Thyroid gland (tissue), 4 donors: Measurements from ENCODE around the gene MDM2. TPM values are rescaled to one million over a fixed set of nuclear protein-coding genes. Genes with fewer than 3 reads are reported as not detected.

Source experiments
- DNase-seq, 2 donors: peaks; one replicate each; pipeline ENCODE4 v3.0.0-alpha.2; 2019
- H3K27ac ChIP-seq, 3 donors: fragments of 200-600 bp; sonication (generic); 1 replicate in 2 of 3; 2 replicates in 1 of 3; pipeline ENCODE4 v1.5.1; 2016 to 2019; ENCODE audit warnings: mild to moderate bottlenecking in 1 of 3, moderate library complexity in 1 of 3
- H3K27me3 ChIP-seq: fragments of 200-600 bp; sonication (generic); one replicate; pipeline ENCODE4 v1.5.1; 2019
- H3K36me3 ChIP-seq, 2 donors: fragments of 200-600 bp; sonication (generic); one replicate each; pipeline ENCODE4 v1.5.1; 2016 to 2019
- H3K4me1 ChIP-seq, 2 donors: fragments of 200-600 bp; sonication (generic); one replicate each; pipeline ENCODE4 v1.5.1; 2017 to 2019
- H3K4me3 ChIP-seq, 3 donors: fragments of 200-600 bp; sonication (generic); replicated peaks in 1 of 3; 1 replicate in 2 of 3; 2 replicates in 1 of 3; pipeline ENCODE4 v1.5.1; 2016; ENCODE audit warnings: mild to moderate bottlenecking in 1 of 3
- H3K9me3 ChIP-seq: fragments of 200-600 bp; sonication (generic); one replicate; pipeline ENCODE4 v1.5.1; 2017
- POLR2A ChIP-seq, 2 donors: fragments of 450-650 bp; IDR thresholded peaks; one replicate each; pipeline ENCODE4 v1.6.1; 2017; ENCODE audit warnings: antibody characterized with exemption in 2 of 2, mild to moderate bottlenecking in 2 of 2, moderate library complexity in 1 of 2
- WGBS, 2 donors: methylation state at CpG; one replicate each; pipeline ENCODE4 v1.1.5; 2017; 5-methylcytosine and 5-hydroxymethylcytosine counted together
- intact Hi-C: fragments of 100-400 bp; cut with DNase I; formaldehyde crosslinking; loops from one replicate; pipeline ENCODE4 v1.15.1; 2023
- total RNA-seq, 4 donors: library from RNA; depleted of rRNA; stranded (reverse); fragments of >200 nt; gene quantifications; one replicate each; pipeline ENCODE4 v1.2.3, GENCODE V29; 2016
- TF ChIP-seq, protein P1 (sequence below), 6 experiments: fragments of 200-600 bp in 3 of 6; fragments of 450-650 bp in 3 of 6; sonication (generic) in 3 of 6; IDR thresholded peaks; one replicate each; pipeline ENCODE4 v1.5.1; 2016 to 2019; ENCODE audit warnings: antibody characterized with exemption in 6 of 6, mild to moderate bottlenecking in 2 of 6, inconsistent platforms in 1 of 6, moderate library complexity in 1 of 6

The MDM2 gene
- total RNA-seq, 4 donors from 2014 or later, result 56.7 to 124 (median 91.6) TPM

DNA sequence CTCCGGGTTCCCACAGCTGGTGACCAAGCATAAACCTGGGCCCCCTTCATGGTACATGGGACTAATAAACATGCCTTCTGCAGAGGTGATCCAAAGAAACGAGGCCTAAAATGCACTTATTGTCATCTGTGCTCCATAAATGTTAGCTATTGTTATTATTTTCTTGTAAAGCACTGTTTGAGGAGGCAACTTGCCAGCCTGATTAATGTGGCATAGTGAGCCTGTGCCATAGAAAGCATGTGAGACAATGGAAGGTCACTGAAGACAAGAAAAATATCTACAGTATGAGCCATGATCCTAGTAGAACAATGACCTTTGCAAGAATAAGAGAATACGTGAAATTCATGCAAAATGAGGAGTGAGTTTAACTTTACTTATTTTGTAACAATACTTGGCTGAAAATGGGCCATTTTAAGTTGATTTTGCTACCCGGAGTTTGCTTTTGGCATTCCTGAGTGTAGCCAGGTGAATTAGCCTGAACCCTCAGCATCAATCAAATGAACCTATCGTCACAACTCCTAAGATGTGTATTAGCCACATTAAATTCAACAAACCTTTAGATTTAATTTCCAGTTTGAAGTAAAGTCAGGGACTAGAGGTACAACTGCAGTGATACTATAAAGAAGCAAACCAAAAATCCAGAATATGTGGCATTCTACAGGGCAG is 72.8 kb downstream of the MDM2 start:
- Histone ChIP-seq H3K27ac (no peak overlapping the region), H3K36me3 (no peaks in the 10 kb centered on the region), H3K27me3 (no peaks in the 10 kb centered on the region), H3K4me3 (no peak overlapping the region), H3K4me1 (peaks cover 0 to 8% of the 10 kb centered on the region in 2 donors), H3K9me3 (no peaks in the 10 kb centered on the region)
- TF ChIP-seq POLR2A (IDR thresholded peaks at IDR 0.05), result no peak
- TF ChIP-seq, protein P1, sequence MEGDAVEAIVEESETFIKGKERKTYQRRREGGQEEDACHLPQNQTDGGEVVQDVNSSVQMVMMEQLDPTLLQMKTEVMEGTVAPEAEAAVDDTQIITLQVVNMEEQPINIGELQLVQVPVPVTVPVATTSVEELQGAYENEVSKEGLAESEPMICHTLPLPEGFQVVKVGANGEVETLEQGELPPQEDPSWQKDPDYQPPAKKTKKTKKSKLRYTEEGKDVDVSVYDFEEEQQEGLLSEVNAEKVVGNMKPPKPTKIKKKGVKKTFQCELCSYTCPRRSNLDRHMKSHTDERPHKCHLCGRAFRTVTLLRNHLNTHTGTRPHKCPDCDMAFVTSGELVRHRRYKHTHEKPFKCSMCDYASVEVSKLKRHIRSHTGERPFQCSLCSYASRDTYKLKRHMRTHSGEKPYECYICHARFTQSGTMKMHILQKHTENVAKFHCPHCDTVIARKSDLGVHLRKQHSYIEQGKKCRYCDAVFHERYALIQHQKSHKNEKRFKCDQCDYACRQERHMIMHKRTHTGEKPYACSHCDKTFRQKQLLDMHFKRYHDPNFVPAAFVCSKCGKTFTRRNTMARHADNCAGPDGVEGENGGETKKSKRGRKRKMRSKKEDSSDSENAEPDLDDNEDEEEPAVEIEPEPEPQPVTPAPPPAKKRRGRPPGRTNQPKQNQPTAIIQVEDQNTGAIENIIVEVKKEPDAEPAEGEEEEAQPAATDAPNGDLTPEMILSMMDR (IDR thresholded peaks at IDR 0.05), result no peak
- no peak for DNase-seq
- 49 to 65% methylated on average over 5 of the region's 5 CpGs for WGBS, 2 donors
- intact Hi-C loops, result no loop called here

DNA sequence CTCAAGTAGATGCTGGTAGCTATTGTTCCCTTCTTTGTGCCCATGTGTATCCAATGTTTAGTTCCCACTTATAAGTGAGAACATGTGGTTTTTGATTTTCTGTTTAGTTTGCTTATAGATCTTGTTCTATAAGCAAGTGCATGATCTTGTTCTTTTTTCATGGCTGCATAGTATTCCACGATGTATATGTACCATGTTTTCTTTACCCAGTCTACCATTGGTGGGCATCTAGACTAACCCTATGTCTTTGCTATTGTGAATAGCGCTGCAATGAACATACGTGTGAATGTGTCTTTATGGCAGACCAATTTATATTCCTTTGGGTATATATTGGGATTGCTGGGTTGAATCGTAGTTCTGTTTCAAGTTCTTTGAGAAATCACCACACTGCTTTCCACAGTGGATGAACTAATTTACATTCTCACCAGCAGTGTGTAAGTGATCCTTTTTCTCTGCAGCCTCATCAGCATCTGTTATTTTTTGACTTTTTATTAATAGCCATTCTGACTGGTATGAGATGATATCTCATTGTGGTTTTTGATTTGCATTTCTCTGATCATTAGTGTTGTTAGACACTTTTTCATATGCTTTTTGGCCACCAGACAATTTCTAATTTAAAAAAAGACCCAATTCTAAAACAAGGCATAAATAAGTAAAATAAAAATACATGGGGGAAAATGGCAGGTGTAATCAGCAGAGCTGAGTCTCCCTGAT is 74.4 kb downstream of the MDM2 start:
- H3K27ac ChIP-seq, result no peak overlapping the region
- TF ChIP-seq POLR2A (IDR thresholded peaks at IDR 0.05), result no peak
- TF ChIP-seq, protein P1 (IDR thresholded peaks at IDR 0.05), result no peak
- intact Hi-C loops, result no loop called here
- H3K36me3 ChIP-seq, result no peaks in the 10 kb centered on the region
- no peaks in the 10 kb centered on the region for H3K9me3 ChIP-seq
- peaks cover 0 to 8% of the 10 kb centered on the region in 2 donors for H3K4me1 ChIP-seq
- H3K4me3 ChIP-seq, result no peak overlapping the region
- no peaks in the 10 kb centered on the region for H3K27me3 ChIP-seq
- no peak for DNase-seq
- WGBS, 2 donors, result 97% methylated on average over 4 of the region's 4 CpGs

DNA sequence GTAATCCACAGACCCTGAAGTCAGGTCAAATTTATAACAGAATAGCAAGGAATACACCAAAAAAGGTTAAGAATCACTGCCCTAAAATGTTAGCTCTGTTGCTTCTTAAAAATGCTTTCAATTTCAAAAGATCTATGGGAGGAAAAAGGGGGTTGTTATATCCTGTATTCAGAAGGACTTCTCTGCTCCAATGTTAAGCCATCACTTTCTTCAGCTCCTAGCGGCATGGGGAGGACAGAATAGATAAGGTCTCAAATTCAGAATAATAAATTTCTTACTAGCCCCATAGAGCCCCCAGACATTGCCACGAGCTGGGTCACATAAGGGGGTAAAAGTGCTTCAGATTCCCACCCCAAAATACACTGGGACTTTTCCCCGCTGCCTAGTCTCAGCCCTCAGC is 75.2 kb downstream of the MDM2 start:
- H3K27ac ChIP-seq, result no peak overlapping the region
- DNase-seq, result no peak
- no peaks in the 10 kb centered on the region for H3K27me3 ChIP-seq
- H3K36me3 ChIP-seq, result no peaks in the 10 kb centered on the region
- H3K4me1 ChIP-seq, result peaks cover 0 to 8% of the 10 kb centered on the region in 2 donors
- WGBS, 2 donors, result 93 to 96% methylated on average over 3 of the region's 3 CpGs
- TF ChIP-seq, protein P1 (IDR thresholded peaks at IDR 0.05), result no peak
- TF ChIP-seq POLR2A (IDR thresholded peaks at IDR 0.05), result no peak
- H3K4me3 ChIP-seq, result no peak overlapping the region
- intact Hi-C loops, result no loop called here
- no peaks in the 10 kb centered on the region for H3K9me3 ChIP-seq

DNA sequence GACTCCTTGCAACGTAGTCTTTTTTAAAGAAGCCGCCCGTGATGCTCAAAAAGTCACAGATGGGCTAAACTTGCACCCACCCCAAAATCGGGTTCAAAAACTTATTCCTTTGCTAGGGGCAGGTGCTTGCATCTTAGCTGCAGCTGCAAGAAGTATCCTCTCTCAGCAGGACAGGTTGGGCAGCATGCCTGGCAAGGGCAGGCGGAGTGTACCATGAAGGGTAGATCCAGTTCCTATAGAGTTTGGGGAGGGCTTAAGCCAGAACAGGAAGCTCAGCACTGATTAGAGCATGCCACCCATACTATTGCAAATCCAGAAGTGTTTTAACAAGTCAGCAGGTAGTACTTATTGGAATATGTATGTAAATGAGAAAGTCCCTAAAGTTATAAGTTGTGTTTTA is 76.3 kb downstream of the MDM2 start:
- DNase-seq, result no peak
- H3K36me3 ChIP-seq, result no peaks in the 10 kb centered on the region
- peaks cover 0 to 13% of the 10 kb centered on the region in 2 donors for H3K4me1 ChIP-seq
- no peak overlapping the region for H3K27ac ChIP-seq
- no peaks in the 10 kb centered on the region for H3K9me3 ChIP-seq
- WGBS, 2 donors, result 95 to 98% methylated on average over 5 of the region's 5 CpGs
- no peak overlapping the region for H3K4me3 ChIP-seq
- intact Hi-C loops, result no loop called here
- no peak for TF ChIP-seq POLR2A (IDR thresholded peaks at IDR 0.05)
- TF ChIP-seq, protein P1 (IDR thresholded peaks at IDR 0.05), result no peak
- no peaks in the 10 kb centered on the region for H3K27me3 ChIP-seq

DNA sequence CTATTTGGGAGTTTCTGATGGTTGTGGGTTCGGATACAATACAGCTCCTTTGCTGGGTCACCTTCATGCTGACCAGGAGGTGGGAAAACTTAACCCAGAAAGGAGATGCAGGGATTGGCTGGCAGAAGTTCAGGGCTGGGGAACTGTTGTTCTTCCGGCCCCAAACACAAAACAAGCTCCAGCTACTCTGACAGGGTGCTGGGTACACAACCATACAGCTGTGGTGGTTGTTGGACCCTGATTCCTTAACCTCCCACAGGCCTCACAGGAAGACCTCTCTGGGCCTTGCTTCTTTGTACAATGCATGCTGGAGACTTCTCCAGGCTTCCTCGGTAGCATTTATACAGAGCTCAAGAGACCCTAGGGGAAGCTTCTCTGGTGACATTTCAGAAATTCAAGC is 77.4 kb downstream of the MDM2 start:
- Histone ChIP-seq H3K4me3 (no peak overlapping the region), H3K27me3 (no peaks in the 10 kb centered on the region), H3K4me1 (peaks cover 0 to 13% of the 10 kb centered on the region in 2 donors), H3K36me3 (no peaks in the 10 kb centered on the region), H3K27ac (no peak overlapping the region), H3K9me3 (no peaks in the 10 kb centered on the region)
- TF ChIP-seq, protein P1 (IDR thresholded peaks at IDR 0.05), result no peak
- TF ChIP-seq POLR2A (IDR thresholded peaks at IDR 0.05), result no peak
- intact Hi-C loops, result no loop called here
- 91 to 95% methylated on average over 3 of the region's 3 CpGs for WGBS, 2 donors
- no peak for DNase-seq
